T-helper 1 cell treated with Interleukin-12 subunit alpha and Interleukin-12 subunit beta and Interleukin-4 antibody, amounts not matched to agents 30 μg/mL and 1 μg/mL, for 36 hours (primary cell): ENCODE measurements around the gene CENPP.

Source experiments
- H3K27ac Mint-ChIP-seq: one replicate; pipeline ENCODE4 v1.8.0; 2021; ENCODE audit warnings: mild to moderate bottlenecking, mixed read lengths
- H3K27me3 Mint-ChIP-seq: one replicate; pipeline ENCODE4 v1.8.0; 2021; ENCODE audit warnings: low read depth, mixed read lengths
- H3K36me3 Mint-ChIP-seq: one replicate; pipeline ENCODE4 v1.8.0; 2021; ENCODE audit warnings: low read depth, mixed read lengths
- H3K4me1 Mint-ChIP-seq: one replicate; pipeline ENCODE4 v1.8.0; 2021; ENCODE audit warnings: low read depth, mixed read lengths
- H3K4me3 Mint-ChIP-seq: one replicate; pipeline ENCODE4 v1.8.0; 2021; ENCODE audit warnings: mild to moderate bottlenecking, moderate library complexity, mixed read lengths
- H3K9me3 Mint-ChIP-seq: one replicate; pipeline ENCODE4 v1.8.0; 2021; ENCODE audit warnings: mixed read lengths

The CENPP gene

GRCh38 chr9:92439921-92440750 is 114.4 kb downstream of the CENPP start:
- Mint-ChIP-seq H3K4me3 (peak overlapping the region; percentile 4), H3K27ac (no peak overlapping the region), H3K4me1 (peaks cover 5% of the 10 kb centered on the region), H3K9me3 (no peaks in the 10 kb centered on the region), H3K36me3 (no peaks in the 10 kb centered on the region), H3K27me3 (no peaks in the 10 kb centered on the region)

- Mint-ChIP-seq H3K27me3 (no peaks in the 10 kb centered on the region), H3K9me3 (no peaks in the 10 kb centered on the region), H3K36me3 (no peaks in the 10 kb centered on the region), H3K4me1 (peaks cover 5% of the 10 kb centered on the region), H3K4me3 (peak overlapping the region; percentile 4), H3K27ac (no peak overlapping the region)
Measured at GRCh38 chr9:92440751-92441046, 114.9 kb downstream of the CENPP start.

- H3K27me3 Mint-ChIP-seq = no peaks in the 10 kb centered on the region
- no peak overlapping the region for H3K27ac Mint-ChIP-seq
- no peaks in the 10 kb centered on the region for H3K36me3 Mint-ChIP-seq
- no peaks in the 10 kb centered on the region for H3K9me3 Mint-ChIP-seq
- peaks cover 3% of the 10 kb centered on the region for H3K4me1 Mint-ChIP-seq
- H3K4me3 Mint-ChIP-seq = no peak overlapping the region
Measured at GRCh38 chr9:92444841-92445240, 119.1 kb downstream of the CENPP start.

- H3K36me3 Mint-ChIP-seq = no peaks in the 10 kb centered on the region
- H3K27ac Mint-ChIP-seq = no peak overlapping the region
- no peaks in the 10 kb centered on the region for H3K9me3 Mint-ChIP-seq
- no peak overlapping the region for H3K4me3 Mint-ChIP-seq
- H3K4me1 Mint-ChIP-seq = no peaks in the 10 kb centered on the region
- H3K27me3 Mint-ChIP-seq = no peaks in the 10 kb centered on the region
Measured at GRCh38 chr9:92446536-92446935, 120.8 kb downstream of the CENPP start.

- H3K4me3 Mint-ChIP-seq = no peak overlapping the region
Measured at GRCh38 chr9:92455217-92455616, 129.5 kb downstream of the CENPP start.

GRCh38 chr9:92457576-92457975 is 131.8 kb downstream of the CENPP start:
- Mint-ChIP-seq H3K9me3 (no peaks in the 10 kb centered on the region), H3K36me3 (no peaks in the 10 kb centered on the region), H3K4me3 (no peak overlapping the region), H3K4me1 (no peaks in the 10 kb centered on the region), H3K27me3 (no peaks in the 10 kb centered on the region), H3K27ac (no peak overlapping the region)

More at GRCh38 chr9:92455217-92455616, 129.5 kb downstream of the CENPP start:
- Mint-ChIP-seq H3K27me3 (no peaks in the 10 kb centered on the region), H3K9me3 (no peaks in the 10 kb centered on the region), H3K4me1 (no peaks in the 10 kb centered on the region), H3K27ac (no peak overlapping the region), H3K36me3 (no peaks in the 10 kb centered on the region)

- Mint-ChIP-seq H3K27me3 (no peaks in the 10 kb centered on the region), H3K4me3 (no peak overlapping the region), H3K36me3 (no peaks in the 10 kb centered on the region), H3K4me1 (no peaks in the 10 kb centered on the region), H3K27ac (no peak overlapping the region), H3K9me3 (no peaks in the 10 kb centered on the region)
Measured at GRCh38 chr9:92463387-92463786, 137.6 kb downstream of the CENPP start.

GRCh38 chr9:92463984-92464383 is 138.2 kb downstream of the CENPP start:
- no peak overlapping the region for H3K4me3 Mint-ChIP-seq
- H3K36me3 Mint-ChIP-seq = no peaks in the 10 kb centered on the region
- no peaks in the 10 kb centered on the region for H3K9me3 Mint-ChIP-seq
- H3K27me3 Mint-ChIP-seq = no peaks in the 10 kb centered on the region
- no peak overlapping the region for H3K27ac Mint-ChIP-seq
- no peaks in the 10 kb centered on the region for H3K4me1 Mint-ChIP-seq

GRCh38 chr9:92467041-92467440 is 141.3 kb downstream of the CENPP start:
- Mint-ChIP-seq H3K27me3 (no peaks in the 10 kb centered on the region), H3K36me3 (no peaks in the 10 kb centered on the region), H3K4me1 (no peaks in the 10 kb centered on the region), H3K9me3 (no peaks in the 10 kb centered on the region), H3K4me3 (no peak overlapping the region), H3K27ac (no peak overlapping the region)

- Mint-ChIP-seq H3K9me3 (no peaks in the 10 kb centered on the region), H3K27ac (no peak overlapping the region), H3K27me3 (no peaks in the 10 kb centered on the region), H3K36me3 (no peaks in the 10 kb centered on the region), H3K4me3 (no peak overlapping the region), H3K4me1 (no peaks in the 10 kb centered on the region)
Measured at GRCh38 chr9:92467511-92467910, 141.8 kb downstream of the CENPP start.

- no peak overlapping the region for H3K4me3 Mint-ChIP-seq
- no peak overlapping the region for H3K27ac Mint-ChIP-seq
- H3K27me3 Mint-ChIP-seq = no peaks in the 10 kb centered on the region
- no peaks in the 10 kb centered on the region for H3K9me3 Mint-ChIP-seq
- H3K4me1 Mint-ChIP-seq = no peaks in the 10 kb centered on the region
- no peaks in the 10 kb centered on the region for H3K36me3 Mint-ChIP-seq
Measured at GRCh38 chr9:92468206-92468605, 142.5 kb downstream of the CENPP start.

- no peak overlapping the region for H3K27ac Mint-ChIP-seq
- no peaks in the 10 kb centered on the region for H3K36me3 Mint-ChIP-seq
Measured at GRCh38 chr9:92474587-92474986, 148.8 kb downstream of the CENPP start.

GRCh38 chr9:92476962-92477361 is 151.2 kb downstream of the CENPP start:
- Mint-ChIP-seq H3K27me3 (no peaks in the 10 kb centered on the region), H3K4me1 (peaks cover 5% of the 10 kb centered on the region), H3K9me3 (no peaks in the 10 kb centered on the region), H3K4me3 (no peak overlapping the region), H3K27ac (no peak overlapping the region), H3K36me3 (no peaks in the 10 kb centered on the region)

More at GRCh38 chr9:92474587-92474986, 148.8 kb downstream of the CENPP start:
- Mint-ChIP-seq H3K9me3 (no peaks in the 10 kb centered on the region), H3K4me1 (no peaks in the 10 kb centered on the region), H3K27me3 (no peaks in the 10 kb centered on the region), H3K4me3 (no peak overlapping the region)

- H3K36me3 Mint-ChIP-seq = no peaks in the 10 kb centered on the region
- no peak overlapping the region for H3K27ac Mint-ChIP-seq
- H3K9me3 Mint-ChIP-seq = no peaks in the 10 kb centered on the region
- no peaks in the 10 kb centered on the region for H3K27me3 Mint-ChIP-seq
- no peak overlapping the region for H3K4me3 Mint-ChIP-seq
- peaks cover 6% of the 10 kb centered on the region for H3K4me1 Mint-ChIP-seq
Measured at GRCh38 chr9:92478783-92479182, 153.0 kb downstream of the CENPP start.

GRCh38 chr9:92479346-92479745 is 153.6 kb downstream of the CENPP start:
- Mint-ChIP-seq H3K36me3 (no peaks in the 10 kb centered on the region), H3K27me3 (no peaks in the 10 kb centered on the region), H3K9me3 (no peaks in the 10 kb centered on the region), H3K27ac (no peak overlapping the region), H3K4me1 (peaks cover 6% of the 10 kb centered on the region), H3K4me3 (no peak overlapping the region)
